Peyer's patch (tissue), 4 donors: ENCODE data around the gene MIA3. TPM values are rescaled to one million over a fixed set of nuclear protein-coding genes. Genes with fewer than 3 reads are reported as not detected.
"Not testable (repeated sequence)": the region's sequence is repeated elsewhere in the genome, so short reads cannot be mapped to it uniquely, and the experiment has no call there.

Experiments used
- DNase-seq, 3 donors: peaks; one replicate each; pipeline ENCODE4 v3.0.0-alpha.2; 2017 to 2019
- H3K27ac ChIP-seq, 4 donors: fragments of 200-600 bp; sonication (generic); one replicate each; pipeline ENCODE4 v1.5.1; 2016 to 2019
- H3K27me3 ChIP-seq, 2 donors: fragments of 200-600 bp; sonication (generic); one replicate each; pipeline ENCODE4 v1.5.1; 2019
- H3K36me3 ChIP-seq, 3 donors: fragments of 200-600 bp; sonication (generic); one replicate each; pipeline ENCODE4 v1.5.1; 2016 to 2019
- H3K4me1 ChIP-seq, 4 donors: fragments of 200-600 bp; sonication (generic); one replicate each; pipeline ENCODE4 v1.5.1; 2016 to 2019
- H3K4me3 ChIP-seq, 4 donors: fragments of 200-600 bp; sonication (generic); 1 replicate in 3 of 4; 2 replicates in 1 of 4; pipeline ENCODE4 v1.5.1; 2016 to 2019; ENCODE audit warnings: mild to moderate bottlenecking in 1 of 4
- H3K9me3 ChIP-seq, 4 donors: fragments of 200-600 bp; sonication (generic); one replicate each; pipeline ENCODE4 v1.5.1; 2016 to 2019; ENCODE audit warnings: mild to moderate bottlenecking in 1 of 4
- POLR2A ChIP-seq, 2 donors: fragments of 450-650 bp; IDR thresholded peaks; one replicate each; pipeline ENCODE4 v1.5.1; 2017; ENCODE audit warnings: antibody characterized with exemption in 2 of 2, mild to moderate bottlenecking in 2 of 2, moderate library complexity in 2 of 2
- total RNA-seq, 4 donors: library from RNA; depleted of rRNA; stranded (reverse); fragments of >200 nt; gene quantifications; one replicate each; pipeline ENCODE4 v1.1.0, GENCODE V29; 2016
- TF ChIP-seq, protein P1 (sequence below), 6 experiments: fragments of 450-650 bp in 4 of 6; fragments of 200-600 bp in 2 of 6; sonication (generic) in 1 of 6; IDR thresholded peaks; one replicate each; pipeline ENCODE4 v1.5.1; 2017 to 2019; ENCODE audit warnings: antibody characterized with exemption in 6 of 6, mild to moderate bottlenecking in 3 of 6, moderate library complexity in 1 of 6

MIA3 gene
- total RNA-seq, 4 donors from 2014 or later, result 53.1 to 133 (median 75.0) TPM

DNA sequence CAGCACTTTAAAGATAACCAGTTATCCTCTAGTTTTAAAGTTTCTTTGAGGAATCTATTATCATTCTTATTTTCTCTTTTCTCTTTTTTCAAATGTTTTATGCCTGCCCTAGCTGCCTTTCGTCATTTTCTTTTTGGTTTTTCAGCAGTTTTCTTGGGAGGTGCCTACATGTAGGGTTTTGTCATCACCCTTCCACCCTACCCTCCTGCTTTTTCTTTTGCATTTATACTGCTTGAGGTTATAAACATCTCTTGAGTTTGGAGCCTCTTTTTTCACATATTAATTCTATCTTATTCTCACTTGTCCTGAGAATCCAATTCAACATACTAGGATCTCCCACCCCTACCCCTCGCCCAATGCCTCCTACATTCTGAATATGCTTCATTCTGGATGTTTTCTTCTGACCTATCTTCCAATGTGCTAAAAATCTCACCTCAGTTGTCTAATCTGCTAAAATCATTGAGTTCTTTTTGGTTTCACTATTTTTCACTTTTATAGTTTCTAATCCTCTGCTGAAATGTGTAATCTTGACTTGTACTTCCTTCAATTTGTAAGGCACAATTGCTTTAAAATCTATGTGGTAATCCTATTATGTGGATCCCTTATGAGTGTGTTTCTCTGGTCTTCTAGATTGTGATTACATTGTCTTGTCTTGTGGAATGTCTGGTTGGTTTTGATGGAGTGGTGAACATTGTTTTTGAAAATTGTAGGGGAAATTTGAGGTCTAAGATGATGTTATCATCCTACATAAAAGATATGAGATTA lies 38.7 kb downstream of the MIA3 start:
- peaks cover 0 to 99% (median 0%) of the 10 kb centered on the region in 3 donors for H3K36me3 ChIP-seq
- no peak for DNase-seq
- H3K27ac ChIP-seq, result no peak overlapping the region
- no peaks in the 10 kb centered on the region for H3K9me3 ChIP-seq
- no peaks in the 10 kb centered on the region for H3K27me3 ChIP-seq
- TF ChIP-seq, protein P1, sequence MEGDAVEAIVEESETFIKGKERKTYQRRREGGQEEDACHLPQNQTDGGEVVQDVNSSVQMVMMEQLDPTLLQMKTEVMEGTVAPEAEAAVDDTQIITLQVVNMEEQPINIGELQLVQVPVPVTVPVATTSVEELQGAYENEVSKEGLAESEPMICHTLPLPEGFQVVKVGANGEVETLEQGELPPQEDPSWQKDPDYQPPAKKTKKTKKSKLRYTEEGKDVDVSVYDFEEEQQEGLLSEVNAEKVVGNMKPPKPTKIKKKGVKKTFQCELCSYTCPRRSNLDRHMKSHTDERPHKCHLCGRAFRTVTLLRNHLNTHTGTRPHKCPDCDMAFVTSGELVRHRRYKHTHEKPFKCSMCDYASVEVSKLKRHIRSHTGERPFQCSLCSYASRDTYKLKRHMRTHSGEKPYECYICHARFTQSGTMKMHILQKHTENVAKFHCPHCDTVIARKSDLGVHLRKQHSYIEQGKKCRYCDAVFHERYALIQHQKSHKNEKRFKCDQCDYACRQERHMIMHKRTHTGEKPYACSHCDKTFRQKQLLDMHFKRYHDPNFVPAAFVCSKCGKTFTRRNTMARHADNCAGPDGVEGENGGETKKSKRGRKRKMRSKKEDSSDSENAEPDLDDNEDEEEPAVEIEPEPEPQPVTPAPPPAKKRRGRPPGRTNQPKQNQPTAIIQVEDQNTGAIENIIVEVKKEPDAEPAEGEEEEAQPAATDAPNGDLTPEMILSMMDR (IDR thresholded peaks at IDR 0.05), result no peak
- no peak for TF ChIP-seq POLR2A (IDR thresholded peaks at IDR 0.05)
- peaks cover 0 to 15% (median 2%) of the 10 kb centered on the region in 4 donors for H3K4me1 ChIP-seq
- no peak overlapping the region for H3K4me3 ChIP-seq

DNA sequence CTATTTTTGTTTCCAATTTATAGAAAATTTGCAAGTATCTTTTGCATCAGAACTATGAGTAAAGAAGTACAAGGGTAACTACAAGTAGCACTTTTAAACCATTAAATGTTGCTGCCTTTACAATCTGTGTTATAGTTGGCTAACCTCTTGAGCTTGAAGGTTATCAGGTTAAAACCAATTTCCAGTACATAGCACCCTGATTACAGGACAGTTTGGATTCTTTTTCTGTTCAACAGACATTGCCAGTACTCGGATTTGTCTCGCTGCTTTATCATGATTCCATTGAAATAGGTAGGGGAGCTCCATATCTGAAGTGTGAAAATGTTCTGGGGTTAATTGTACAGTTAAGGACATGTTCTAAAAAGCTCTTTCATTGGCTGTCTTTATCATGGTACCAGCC lies 40.0 kb downstream of the MIA3 start:
- DNase-seq, result no peak
- Histone ChIP-seq H3K27ac (no peak overlapping the region), H3K27me3 (no peaks in the 10 kb centered on the region), H3K4me1 (peaks cover 0 to 15% (median 2%) of the 10 kb centered on the region in 4 donors), H3K4me3 (no peak overlapping the region), H3K9me3 (no peaks in the 10 kb centered on the region), H3K36me3 (peaks cover 0 to 99% (median 0%) of the 10 kb centered on the region in 3 donors)
- TF ChIP-seq POLR2A (IDR thresholded peaks at IDR 0.05), result no peak
- TF ChIP-seq, protein P1 (IDR thresholded peaks at IDR 0.05), result no peak

DNA sequence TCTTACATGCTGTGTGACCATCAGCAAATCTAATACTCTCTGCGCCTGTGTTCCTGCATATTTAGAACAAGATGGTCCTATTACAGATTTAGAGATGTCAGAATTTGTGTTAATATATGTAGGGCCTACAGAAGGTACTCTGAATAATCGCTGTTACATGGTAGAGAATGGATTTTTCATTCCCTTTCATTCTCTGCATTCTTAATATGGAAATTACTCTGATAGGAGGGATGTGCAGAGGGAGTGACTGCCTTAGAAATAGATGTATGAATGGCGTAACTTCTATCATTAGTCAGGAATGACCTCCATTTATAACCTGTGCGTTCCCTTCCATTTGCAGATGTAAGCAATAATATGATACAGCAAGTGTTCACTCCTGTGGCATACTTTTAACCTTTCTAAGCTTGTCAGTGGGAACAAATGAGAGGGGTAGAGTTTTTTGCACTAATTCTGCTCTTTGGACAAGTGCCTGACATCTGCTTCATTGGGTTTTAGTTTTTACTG lies 45.6 kb downstream of the MIA3 start:
- no peaks in the 10 kb centered on the region for H3K27me3 ChIP-seq
- no peak overlapping the region for H3K27ac ChIP-seq
- H3K4me3 ChIP-seq, result no peak overlapping the region
- no peak for DNase-seq
- H3K36me3 ChIP-seq, result peaks cover 0 to 92% (median 4%) of the 10 kb centered on the region in 3 donors
- TF ChIP-seq, protein P1 (IDR thresholded peaks at IDR 0.05), result no peak
- TF ChIP-seq POLR2A (IDR thresholded peaks at IDR 0.05), result no peak
- H3K4me1 ChIP-seq, result no peaks in the 10 kb centered on the region
- H3K9me3 ChIP-seq, result no peaks in the 10 kb centered on the region

DNA sequence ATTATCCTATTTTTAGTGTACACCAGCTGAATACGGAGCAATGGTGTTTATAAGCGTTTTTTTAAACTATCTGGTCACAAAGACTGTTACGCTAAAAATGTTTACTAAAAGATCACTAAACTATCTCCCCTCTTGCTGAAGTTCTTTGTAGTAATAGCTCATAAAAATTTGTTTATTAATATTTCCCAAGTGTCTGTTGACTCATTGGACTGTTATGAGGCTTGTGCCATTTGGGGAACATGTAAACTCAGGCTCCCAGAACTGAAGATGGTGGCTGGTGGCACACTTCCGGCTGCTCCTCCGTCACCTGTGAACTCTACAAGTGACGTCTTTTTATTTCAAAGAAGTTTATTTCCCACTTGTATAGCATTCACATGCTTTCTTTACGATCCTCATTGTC lies 48.1 kb downstream of the MIA3 start:
- H3K27ac ChIP-seq, result no peak overlapping the region
- no peak overlapping the region for H3K4me3 ChIP-seq
- DNase-seq, result no peak
- no peaks in the 10 kb centered on the region for H3K4me1 ChIP-seq
- H3K27me3 ChIP-seq, result no peaks in the 10 kb centered on the region
- H3K36me3 ChIP-seq, result peaks cover 0 to 74% (median 4%) of the 10 kb centered on the region in 3 donors
- TF ChIP-seq, protein P1 (IDR thresholded peaks at IDR 0.05), result no peak
- TF ChIP-seq POLR2A (IDR thresholded peaks at IDR 0.05), result no peak
- H3K9me3 ChIP-seq, result no peaks in the 10 kb centered on the region

DNA sequence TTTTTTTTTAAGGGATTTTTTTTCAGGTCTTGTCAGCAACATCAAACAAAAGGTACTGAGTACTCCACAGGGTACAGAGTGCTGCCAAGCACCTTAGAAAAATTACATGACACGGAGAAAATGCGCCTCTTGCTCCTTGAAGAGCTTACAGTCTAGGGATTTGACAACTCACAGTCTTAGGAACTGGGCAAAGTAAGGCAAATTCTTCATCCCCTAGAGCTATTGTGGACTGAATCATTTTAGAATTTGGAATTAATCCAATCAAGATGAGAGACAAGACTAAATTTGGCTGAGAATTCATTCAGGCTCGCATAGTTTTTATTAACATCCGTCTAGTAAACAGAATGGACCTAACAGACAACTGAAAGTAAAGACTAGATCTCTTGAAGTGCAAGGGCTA lies 50.3 kb downstream of the MIA3 start:
- H3K36me3 ChIP-seq, result peaks cover 0 to 70% (median 4%) of the 10 kb centered on the region in 3 donors

DNA sequence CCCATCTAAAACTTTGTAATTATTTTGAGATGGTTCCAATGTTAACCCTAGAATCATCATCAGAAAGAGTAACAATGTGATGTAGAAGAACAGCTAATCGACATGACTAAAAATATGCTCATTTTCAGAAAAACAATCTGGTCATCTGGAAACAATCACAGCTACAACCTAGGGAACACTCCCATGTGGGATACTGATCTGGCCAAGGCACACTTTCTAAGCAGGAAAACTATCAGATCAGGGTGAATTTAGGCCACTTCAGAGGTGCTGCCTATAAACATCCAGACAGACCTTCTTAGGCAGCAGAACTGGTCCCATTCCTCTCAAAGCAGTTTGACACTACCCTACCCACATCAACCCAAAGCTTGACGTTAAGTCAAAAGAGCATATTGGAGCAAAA lies 51.2 kb downstream of the MIA3 start:
- H3K36me3 ChIP-seq, result peaks cover 0 to 70% (median 4%) of the 10 kb centered on the region in 3 donors
- not testable (repeated sequence) for H3K4me3 ChIP-seq, DNase-seq, H3K27ac ChIP-seq, H3K9me3 ChIP-seq, H3K4me1 ChIP-seq, H3K27me3 ChIP-seq

More for the DNA sequence above, 50.3 kb downstream of the MIA3 start:
- H3K9me3 ChIP-seq, H3K4me3 ChIP-seq, H3K27me3 ChIP-seq, H3K27ac ChIP-seq, H3K4me1 ChIP-seq, DNase-seq: not testable (repeated sequence)
